NCI-H2029 treated with DMSO at 0.1 percent for 48 hours (cell line): ENCODE results near the gene CCNYL1.
"Not testable (repeated sequence)": the region's sequence is repeated elsewhere in the genome, so short reads cannot be mapped to it uniquely, and the experiment has no call there.

ENCODE experiments used
- DNase-seq: peaks from one replicate; lab custom pipeline; 2025; lab: John Stamatoyannopoulos, UW

The CCNYL1 gene

DNA sequence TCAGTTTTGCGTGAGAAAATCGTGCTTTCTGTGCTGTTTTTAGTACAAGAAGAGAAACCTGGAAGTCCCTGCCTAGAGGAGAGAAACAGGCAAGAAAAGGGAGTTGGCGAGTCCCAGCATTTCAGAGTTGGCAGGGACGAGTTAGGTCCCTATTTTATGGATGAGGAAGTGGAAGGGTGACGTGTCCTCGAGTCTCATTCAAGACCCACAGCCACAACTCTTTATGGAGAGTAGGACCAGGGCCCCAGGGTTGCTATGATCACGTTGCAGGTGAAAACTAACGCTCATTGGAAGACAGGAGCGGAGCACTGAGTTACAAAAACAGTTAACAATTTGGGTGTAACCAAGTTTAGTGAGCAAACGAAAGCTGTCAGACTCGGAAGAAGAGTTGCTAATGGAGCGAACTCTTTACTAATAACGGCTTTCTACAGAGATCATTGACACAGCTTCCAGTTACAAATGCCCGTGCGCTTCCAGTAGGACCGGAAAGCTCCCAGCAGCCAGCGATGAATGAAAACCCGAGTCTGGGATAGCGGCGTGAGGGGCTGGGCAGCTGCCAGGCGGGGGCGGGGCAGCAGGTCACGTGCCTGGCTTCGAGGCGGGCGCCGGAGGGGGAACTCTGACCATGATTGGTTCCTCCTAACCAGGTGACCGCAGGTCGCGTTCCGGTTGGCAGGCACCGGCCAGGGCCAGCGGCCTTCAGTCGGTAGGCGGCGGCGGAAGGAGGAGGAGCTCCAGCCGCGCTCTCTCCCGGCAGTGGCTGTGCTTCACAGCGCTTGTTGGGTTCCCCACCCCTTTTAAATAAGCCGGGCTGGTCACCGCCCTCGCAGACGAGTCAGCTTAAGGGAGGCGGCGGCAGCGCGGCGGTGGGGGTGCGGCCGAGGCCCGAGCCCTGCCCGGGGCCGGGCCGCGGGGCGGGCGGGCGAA, at the start of gene CCNYL1:
Gene CCNYL1, plus strand, starts transcription at position 827 of the 927 bp plus-strand sequence. CDS start 257 bp downstream, outside the sequence.
- DNase-seq, result peak; percentile 83

DNA sequence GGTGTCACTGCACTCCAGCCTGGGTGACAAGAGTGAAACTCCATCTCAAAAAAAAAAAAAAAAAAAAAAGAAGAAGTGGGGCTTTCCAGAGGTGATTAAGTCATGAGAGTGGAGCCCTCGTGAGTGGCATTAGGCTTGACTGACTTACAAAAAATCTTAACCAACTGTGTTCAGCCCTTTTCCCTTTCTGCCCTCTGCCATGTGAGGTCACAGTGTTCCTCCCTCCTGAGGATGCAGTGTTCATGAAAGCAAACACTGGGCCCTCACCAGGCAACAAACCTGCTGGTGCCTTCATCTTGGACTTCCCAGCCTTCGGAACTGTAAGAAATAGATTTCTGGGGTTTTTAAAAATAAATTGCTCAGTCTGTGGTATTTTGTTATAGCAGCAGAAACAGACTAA, 49.2 kb upstream of the CCNYL1 start:
- DNase-seq, result no peak

DNA sequence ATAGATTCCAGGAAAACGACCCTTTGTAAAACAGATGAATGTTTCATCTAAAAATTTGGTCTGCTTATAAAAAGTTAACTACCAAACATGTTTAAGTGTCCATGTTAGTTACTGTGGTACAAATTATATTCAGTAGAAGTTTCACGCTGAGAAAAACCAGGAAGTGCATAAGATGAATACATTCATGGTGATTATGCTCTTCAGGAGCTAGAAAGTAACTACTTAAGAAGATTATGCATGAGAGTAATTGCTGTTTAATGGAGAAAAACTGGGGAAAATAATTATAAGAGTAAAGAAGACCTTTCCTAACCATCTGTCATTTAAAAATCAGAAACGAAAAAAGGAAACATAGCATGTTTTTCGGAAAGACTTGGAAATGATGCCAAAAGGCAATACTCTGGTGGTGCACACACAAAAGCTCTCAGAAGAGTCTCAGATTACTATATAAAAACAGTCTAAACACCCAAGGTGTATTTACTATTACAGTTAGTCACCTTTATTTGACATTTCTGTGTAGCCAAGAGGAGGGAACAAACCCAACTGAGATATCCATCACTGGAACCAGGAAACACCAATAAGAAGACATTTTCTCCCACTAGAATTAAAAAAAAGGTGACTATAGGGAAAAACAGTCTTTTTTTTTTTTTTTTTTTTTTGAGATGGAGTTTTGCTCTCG, 47.4 kb upstream of the CCNYL1 start:
- DNase-seq, result peak; percentile 19

- no peak for DNase-seq
Observed at GRCh38 chr2:207670887-207671286, 40.6 kb upstream of the CCNYL1 start.

DNA sequence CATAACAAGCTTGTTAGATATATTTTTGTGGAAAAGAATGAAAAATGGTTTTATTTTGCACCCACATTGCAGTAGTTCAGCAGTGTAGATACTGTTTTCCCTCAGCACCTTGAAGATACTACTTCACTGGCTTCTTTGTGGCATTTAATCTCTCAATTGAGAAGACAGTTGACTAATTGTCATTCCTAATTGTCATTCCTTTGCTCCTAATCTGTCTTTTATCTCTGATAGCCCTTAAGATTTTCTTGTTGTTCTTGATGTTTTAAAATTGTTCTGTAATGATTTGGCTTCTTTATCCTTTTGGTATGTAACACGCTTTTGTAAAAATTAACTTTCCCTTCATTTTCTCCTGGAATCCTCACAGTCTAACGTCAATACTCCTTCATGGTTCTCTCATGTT, 38.0 kb upstream of the CCNYL1 start:
- DNase-seq, result no peak

DNA sequence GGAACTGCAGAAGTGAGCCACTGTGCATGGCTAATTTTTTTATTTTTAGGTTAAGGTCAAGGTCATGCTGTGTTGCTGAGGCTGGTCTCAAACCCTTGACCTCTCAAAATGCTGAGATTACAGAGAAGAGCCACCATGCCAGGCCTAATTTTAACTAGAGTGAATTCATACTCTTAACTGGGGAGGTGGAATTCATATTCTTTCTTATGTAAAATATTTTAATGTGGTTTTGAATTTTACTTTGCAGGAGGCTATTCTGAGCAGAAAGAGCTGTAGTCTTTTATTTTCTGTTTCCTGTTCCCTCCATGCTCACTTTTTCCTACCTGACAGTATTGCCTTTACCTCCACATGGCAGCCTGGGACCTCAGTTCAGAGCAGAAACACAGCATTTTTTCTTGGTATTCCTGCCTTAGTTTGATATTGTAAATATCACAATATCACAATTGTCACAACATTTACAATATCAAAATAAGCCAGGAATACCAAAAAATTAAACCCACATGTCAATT, 37.1 kb upstream of the CCNYL1 start:
- DNase-seq, result no peak

DNA sequence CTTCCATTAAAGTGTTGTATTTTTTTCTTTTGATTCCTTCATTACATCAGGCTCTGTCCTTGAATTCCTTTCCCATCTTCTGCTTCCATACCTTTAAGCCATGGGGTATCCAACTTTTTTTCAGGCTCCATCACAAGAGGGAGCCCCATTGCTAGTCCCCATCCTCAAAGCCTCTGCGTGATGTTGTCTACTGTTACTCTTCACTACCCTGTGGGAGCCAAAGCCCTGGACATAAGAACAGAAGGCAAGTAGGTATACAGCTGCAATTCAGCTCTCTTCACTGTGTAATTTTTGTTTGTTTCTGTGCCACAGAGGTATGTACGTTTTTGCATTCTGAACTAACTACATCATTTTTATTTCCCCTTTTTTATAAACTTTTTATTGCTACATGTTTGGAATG, 36.6 kb upstream of the CCNYL1 start:
- no peak for DNase-seq

DNA sequence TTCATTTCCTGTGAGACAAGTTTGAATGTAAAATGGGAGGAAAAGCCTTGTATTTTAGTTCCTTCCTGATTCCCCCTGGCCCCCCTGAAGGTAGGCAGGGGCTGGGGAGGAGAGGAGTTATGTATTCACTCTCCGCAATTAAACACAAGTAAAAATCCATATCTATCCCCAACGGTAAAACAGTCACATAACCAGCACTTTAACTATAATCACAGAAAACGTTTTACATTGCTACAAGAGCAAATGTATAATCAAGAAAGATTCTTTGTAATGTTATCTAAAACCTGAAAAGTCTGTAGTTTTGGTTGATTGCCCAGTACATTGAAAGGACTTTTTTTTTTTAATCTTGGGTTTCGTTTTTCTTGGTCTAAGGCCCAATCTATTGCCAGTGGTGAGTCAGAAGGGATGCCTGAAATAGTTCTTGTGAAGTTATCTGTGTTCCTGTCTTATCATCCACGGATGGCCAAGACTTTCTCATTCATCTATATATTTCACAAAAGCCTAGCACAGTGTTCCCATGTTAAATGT, 34.5 kb upstream of the CCNYL1 start:
- DNase-seq, result no peak

DNA sequence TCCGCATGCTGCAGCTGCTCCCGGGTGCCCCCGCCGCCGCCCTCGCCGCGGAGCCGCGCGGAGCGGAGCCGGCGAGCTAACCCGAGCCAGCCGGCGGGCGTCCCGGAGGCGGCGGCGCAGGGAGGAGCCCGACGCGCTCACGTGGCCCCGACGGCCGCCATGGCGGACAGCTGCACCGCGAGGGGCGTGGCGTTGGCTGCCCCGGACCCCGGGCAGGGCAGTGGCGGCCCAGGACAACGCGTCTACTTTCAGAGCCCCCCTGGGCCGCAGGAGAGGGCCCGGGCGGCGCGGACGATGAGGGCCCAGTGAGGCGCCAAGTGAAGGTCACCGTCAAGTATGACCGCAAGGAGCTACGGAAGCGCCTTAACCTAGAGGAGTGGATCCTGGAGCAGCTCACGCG, 30.0 kb upstream of the CCNYL1 start:
- DNase-seq, result no peak

- no peak for DNase-seq
Observed at GRCh38 chr2:207682557-207682956, 28.9 kb upstream of the CCNYL1 start.

DNA sequence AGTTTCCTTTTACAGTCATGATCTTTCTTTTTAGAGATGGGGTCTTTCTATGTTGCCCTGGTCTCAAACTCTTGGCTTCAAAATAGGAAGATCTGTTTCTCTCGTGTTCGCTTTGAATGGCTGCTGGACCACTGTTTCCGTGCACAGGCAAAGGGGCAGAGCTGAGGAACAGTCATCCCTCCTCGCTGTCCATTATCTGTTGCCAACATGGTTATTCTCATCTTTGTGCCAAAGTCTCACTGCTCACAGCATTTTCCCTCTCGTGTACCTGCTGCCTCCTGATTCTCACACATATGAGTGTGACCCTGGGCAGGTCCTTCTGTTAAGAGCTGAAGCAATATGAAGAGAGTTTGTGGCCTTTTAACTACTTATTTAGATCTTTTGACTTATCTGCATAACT, 28.0 kb upstream of the CCNYL1 start:
- no peak for DNase-seq

- DNase-seq, result no peak
Observed at GRCh38 chr2:207683879-207684627, 27.4 kb upstream of the CCNYL1 start.

- DNase-seq, result no peak
Observed at GRCh38 chr2:207686812-207687211, 24.6 kb upstream of the CCNYL1 start.

DNA sequence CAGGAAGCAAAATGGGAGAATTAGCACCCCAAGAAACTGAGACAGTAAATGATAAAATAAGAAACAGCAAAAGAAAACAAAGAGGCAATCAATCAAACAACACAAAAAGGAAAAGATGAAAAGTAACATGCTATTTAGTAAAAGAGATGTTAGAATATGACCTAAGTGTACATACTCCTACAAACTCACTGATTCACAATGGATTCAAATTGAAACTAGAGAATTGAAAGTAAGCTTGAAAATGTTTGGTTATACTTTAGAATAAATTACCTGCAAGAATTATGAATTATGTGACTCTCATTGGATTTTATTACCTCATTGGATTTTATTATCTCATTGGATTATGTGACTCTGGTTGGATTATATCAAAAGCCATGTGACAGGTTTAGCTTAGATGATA, 22.8 kb upstream of the CCNYL1 start:
- no peak for DNase-seq

GRCh38 chr2:207690845-207691461, 20.5 kb upstream of the CCNYL1 start:
- not testable (repeated sequence) for DNase-seq

DNA sequence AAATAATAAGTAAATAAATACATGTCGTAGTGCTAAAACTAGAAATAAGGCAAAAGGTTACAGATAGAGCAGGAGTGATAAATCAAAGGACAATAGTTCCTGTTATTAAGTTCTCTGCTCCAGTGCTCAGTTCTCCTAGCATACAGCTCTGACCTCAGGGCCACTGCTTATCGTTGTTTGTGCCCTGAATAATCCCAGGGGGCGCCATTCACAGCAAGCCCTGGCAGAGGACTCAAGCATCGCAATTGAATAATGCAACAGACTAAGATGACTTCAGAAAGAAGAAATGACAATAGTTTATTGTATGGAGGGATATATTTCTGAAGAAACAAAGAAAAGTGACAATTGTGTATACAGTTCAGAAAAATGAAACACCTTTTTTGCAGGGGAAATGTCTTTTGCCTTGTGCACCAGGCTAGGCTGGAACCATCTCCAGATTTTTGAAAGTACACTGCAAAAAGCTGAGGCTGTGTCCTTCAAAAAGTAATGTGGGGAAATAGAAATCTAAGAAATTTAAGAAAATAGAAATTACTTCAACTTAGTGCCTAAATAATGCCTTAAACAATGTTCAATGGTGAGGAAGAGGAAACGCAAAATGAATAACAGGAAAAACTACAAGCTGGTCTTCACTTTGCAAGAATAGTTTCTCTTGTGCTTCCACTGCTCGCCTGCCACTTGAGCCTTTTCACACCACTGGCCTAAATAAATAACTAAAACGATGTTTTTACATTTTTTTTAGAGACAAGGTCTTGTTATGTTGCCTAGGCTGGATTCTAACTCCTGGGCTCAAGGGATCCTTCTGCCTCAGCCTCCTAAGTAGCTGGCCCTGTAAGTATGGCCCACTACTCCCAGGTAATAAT, 19.0 kb upstream of the CCNYL1 start:
- no peak for DNase-seq

DNA sequence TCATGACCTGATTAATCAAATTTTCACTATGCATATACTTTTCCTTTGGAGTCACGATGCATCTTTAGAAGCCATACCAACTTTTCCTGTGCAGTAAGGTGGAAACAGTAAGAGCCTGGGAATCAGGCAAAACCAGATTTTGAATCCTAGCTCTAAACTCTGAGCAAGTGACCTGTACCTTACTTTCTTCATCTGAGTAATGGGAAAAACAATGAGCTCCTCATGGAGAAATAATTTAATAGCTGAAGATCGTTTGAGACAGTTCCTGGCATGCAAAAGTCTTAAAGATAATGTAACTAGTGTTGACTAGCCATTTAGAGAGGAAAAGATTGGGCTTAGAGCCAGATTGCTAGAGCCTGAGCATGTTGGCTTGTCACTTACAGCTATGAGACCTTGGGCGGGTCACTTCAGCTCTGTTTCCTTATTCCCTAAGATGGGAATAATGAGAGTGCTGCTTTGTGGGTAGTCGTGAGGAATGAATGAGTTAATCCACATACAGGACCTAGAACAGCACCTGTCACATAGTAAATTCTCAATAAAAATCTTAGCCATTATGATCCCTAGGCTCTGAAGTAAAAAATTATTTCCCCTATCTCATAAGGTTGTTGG, 17.7 kb upstream of the CCNYL1 start:
- DNase-seq, result no peak

DNA sequence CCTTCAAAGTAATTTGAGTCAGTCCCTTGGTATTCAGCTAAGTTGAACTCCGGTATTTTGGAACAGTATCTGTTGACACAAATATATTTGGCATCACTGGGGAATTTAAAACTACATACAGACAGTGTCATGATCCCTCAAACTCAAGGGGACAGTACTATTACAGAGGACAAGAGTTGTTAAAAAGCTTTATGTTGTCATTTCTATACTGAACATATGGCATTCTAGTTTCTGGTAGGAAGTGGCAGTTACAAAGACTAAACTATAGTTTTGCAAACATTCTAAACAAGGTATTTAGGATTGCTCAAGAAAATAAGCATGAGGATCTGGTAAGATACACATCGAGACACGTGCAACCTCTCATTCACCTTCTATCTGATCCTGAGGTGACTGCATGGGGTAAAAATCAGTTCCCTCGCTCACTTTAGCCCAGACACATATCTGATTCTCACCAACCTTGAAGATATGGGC, 16.6 kb upstream of the CCNYL1 start:
- no peak for DNase-seq

DNA sequence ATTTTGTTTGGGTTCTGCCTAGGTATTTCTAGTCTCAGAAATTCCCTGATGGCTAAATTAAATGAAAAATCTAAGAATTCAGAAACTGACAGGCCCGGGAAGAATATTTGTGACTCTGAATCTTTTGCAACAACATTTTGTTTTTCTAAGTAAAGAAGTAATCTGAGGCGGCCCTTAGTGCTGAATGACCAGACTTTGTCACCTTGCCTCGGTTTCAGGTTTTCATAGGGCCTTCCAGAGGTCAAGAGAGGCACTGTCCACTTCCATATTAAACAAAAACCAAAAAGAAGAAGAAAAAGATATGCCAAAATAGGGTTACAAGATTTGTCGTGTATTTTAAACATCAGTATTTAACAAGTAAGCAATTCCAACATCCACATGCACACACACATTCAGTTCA, 16.1 kb upstream of the CCNYL1 start:
- DNase-seq, result no peak

DNA sequence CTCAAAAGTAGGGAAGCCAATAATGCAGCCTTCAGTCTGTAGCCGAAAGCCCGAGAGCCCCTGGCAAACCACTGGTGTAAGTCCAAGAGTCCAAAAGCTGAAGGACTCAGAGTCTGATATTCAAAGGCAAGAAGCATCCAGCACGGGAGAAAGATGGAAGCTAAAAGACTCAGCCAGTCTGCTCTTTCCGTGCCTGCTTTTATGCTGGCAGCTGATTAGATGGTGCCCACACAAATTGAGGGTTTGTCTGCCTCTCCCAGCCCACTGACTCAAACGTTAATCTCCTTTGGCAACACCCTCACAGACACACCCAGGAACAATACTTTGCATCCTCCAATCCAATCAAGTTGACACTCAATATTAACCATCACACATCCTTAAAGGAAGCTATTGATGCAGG, 14.5 kb upstream of the CCNYL1 start:
- not testable (repeated sequence) for DNase-seq
